Measurements from ENCODE around the gene ARHGEF17.

The ARHGEF17 gene

GRCh38 chr11:73320763-73321603, 12.9 kb downstream of the ARHGEF17 start:
- H3K4me3 ChIP-seq (ENCODE audit: low read depth, low read length), result no peak overlapping the region
- TF ChIP-seq, protein P1, sequence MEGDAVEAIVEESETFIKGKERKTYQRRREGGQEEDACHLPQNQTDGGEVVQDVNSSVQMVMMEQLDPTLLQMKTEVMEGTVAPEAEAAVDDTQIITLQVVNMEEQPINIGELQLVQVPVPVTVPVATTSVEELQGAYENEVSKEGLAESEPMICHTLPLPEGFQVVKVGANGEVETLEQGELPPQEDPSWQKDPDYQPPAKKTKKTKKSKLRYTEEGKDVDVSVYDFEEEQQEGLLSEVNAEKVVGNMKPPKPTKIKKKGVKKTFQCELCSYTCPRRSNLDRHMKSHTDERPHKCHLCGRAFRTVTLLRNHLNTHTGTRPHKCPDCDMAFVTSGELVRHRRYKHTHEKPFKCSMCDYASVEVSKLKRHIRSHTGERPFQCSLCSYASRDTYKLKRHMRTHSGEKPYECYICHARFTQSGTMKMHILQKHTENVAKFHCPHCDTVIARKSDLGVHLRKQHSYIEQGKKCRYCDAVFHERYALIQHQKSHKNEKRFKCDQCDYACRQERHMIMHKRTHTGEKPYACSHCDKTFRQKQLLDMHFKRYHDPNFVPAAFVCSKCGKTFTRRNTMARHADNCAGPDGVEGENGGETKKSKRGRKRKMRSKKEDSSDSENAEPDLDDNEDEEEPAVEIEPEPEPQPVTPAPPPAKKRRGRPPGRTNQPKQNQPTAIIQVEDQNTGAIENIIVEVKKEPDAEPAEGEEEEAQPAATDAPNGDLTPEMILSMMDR (IDR thresholded peaks at IDR 0.05; ENCODE audit: control insufficient read depth, extremely low read depth, insufficient read depth), result no peak
- DNase-seq (ENCODE audit: low read depth), result no peak

GRCh38 chr11:73321604-73322381, 13.7 kb downstream of the ARHGEF17 start:
- DNase-seq (ENCODE audit: low read depth), result no peak
- H3K4me3 ChIP-seq (ENCODE audit: low read depth, low read length), result no peak overlapping the region
- TF ChIP-seq, protein P1 (IDR thresholded peaks at IDR 0.05; ENCODE audit: control insufficient read depth, extremely low read depth, insufficient read depth), result no peak

GRCh38 chr11:73322382-73323306, 14.6 kb downstream of the ARHGEF17 start:
- no peak overlapping the region for H3K4me3 ChIP-seq (ENCODE audit: low read depth, low read length)
- no peak for DNase-seq (ENCODE audit: low read depth)
- TF ChIP-seq, protein P1 (IDR thresholded peaks at IDR 0.05; ENCODE audit: control insufficient read depth, extremely low read depth, insufficient read depth), result no peak

- TF ChIP-seq, protein P1 (IDR thresholded peaks at IDR 0.05; ENCODE audit: control insufficient read depth, extremely low read depth, insufficient read depth), result no peak
- DNase-seq (ENCODE audit: low read depth), result no peak
- no peak overlapping the region for H3K4me3 ChIP-seq (ENCODE audit: low read depth, low read length)
Observed at GRCh38 chr11:73323464-73323863, 15.4 kb downstream of the ARHGEF17 start.

- no peak for DNase-seq (ENCODE audit: low read depth)
- TF ChIP-seq, protein P1 (IDR thresholded peaks at IDR 0.05; ENCODE audit: control insufficient read depth, extremely low read depth, insufficient read depth), result no peak
- no peak overlapping the region for H3K4me3 ChIP-seq (ENCODE audit: low read depth, low read length)
Observed at GRCh38 chr11:73324116-73324515, 16.0 kb downstream of the ARHGEF17 start.

- TF ChIP-seq, protein P1 (IDR thresholded peaks at IDR 0.05; ENCODE audit: control insufficient read depth, extremely low read depth, insufficient read depth), result no peak
- H3K4me3 ChIP-seq (ENCODE audit: low read depth, low read length), result no peak overlapping the region
- no peak for DNase-seq (ENCODE audit: low read depth)
Observed at GRCh38 chr11:73324665-73325035, 16.6 kb downstream of the ARHGEF17 start.

Measured in LNCaP clone FGC (cell line).